Adrenal gland (tissue), 5 donors: ENCODE results near the gene RTF2.

Source experiments
- CTCF ChIP-seq, 6 experiments: fragments of 450-650 bp in 4 of 6; fragments of 200-600 bp in 2 of 6; sonication (generic) in 1 of 6; IDR thresholded peaks; 1 replicate in 5 of 6; 2 replicates in 1 of 6; pipeline versions ENCODE4 v1.5.1 to v1.8.0; 2016 to 2021; ENCODE audit warnings: antibody characterized with exemption in 6 of 6, mild to moderate bottlenecking in 2 of 6, moderate library complexity in 1 of 6
- POLR2A ChIP-seq, 2 donors: fragments of 450-650 bp; IDR thresholded peaks; one replicate each; pipeline ENCODE4 v1.6.1; 2017; ENCODE audit warnings: antibody characterized with exemption in 2 of 2, mild to moderate bottlenecking in 2 of 2, moderate library complexity in 1 of 2
- donor health status: DM: no; HTN: no; CAD: no.

DNA sequence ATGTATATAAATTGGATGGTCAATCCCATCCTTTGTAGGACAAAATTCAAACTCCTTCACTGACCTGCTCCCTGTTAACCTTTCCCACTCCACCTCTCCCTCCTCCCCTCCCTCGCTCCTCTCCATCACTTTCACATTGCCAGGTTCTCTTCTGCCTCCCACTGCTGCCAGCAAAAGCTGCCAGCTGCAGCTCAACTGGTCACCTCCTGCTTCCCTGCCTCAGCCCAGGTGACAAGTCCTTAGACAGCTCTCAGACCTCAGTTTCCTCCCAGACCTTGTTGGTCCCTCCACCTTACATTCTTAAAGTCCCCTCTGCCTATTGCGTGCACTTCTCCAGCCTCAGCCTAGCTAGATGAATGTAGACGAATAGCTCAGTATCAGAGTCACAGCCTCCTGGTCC is 23.3 kb upstream of the RTF2 start:
- TF ChIP-seq CTCF (IDR thresholded peaks at IDR 0.05) (no peak), POLR2A (IDR thresholded peaks at IDR 0.05) (no peak)
